IMR-90 (cell line): ENCODE measurements around the gene MEGF6.

Experiments used
- CEBPB ChIP-seq: IDR thresholded peaks from 2 replicates; pipeline ENCODE4 v1.6.1; 2012; ENCODE audit warnings: low read depth, low read length, improper control_type of control experiment
- CTCF ChIP-seq: conservative IDR thresholded peaks from 2 replicates; pipeline ENCODE4 v1.5.1; 2012; ENCODE audit warnings: mild to moderate bottlenecking, low read depth, low read length, improper control_type of control experiment
- MAZ ChIP-seq: IDR thresholded peaks from 2 replicates; pipeline ENCODE4 v1.6.1; 2012; ENCODE audit warnings: low read depth, mild to moderate bottlenecking, low read length, improper control_type of control experiment, moderate library complexity, borderline replicate concordance
- POLR2A ChIP-seq: IDR thresholded peaks from 2 replicates; pipeline ENCODE4 v1.6.1; 2012; ENCODE audit warnings: mild to moderate bottlenecking, low read depth, low read length
- RFX5 ChIP-seq: IDR thresholded peaks from 2 replicates; pipeline ENCODE4 v1.8.0; 2012; ENCODE audit warnings: low read depth, mild to moderate bottlenecking, low read length, moderate library complexity

- TF ChIP-seq CTCF = no peak
- TF ChIP-seq POLR2A = no peak
- TF ChIP-seq RFX5 = no peak
- TF ChIP-seq CEBPB = no peak
- no peak for TF ChIP-seq MAZ
These were observed 33.9 kb upstream of the MEGF6 start for GRCh38 chr1:3645247-3645646.
